RWPE2 (cell line): ENCODE measurements around the gene STAT3.
A peak's percentile ranks its signal among the peaks of the same experiment; 100 is the strongest.

Source experiments
- ATAC-seq: fragments of 200-7000 bp; cut with Tn5 transposase; 3 replicates; pipeline ENCODE4 v1.9.1; 2021; ENCODE audit warnings: low read depth
- DNase-seq: peaks from one replicate; pipeline ENCODE4 v3.0.0-alpha.2; 2020; ENCODE audit warnings: low spot score
- H3K27ac ChIP-seq: fragments of 450-650 bp; 2 replicates; pipeline ENCODE4 v1.5.1; 2017; ENCODE audit warnings: mild to moderate bottlenecking; ENCODE audit not compliant: poor library complexity, severe bottlenecking
- H3K27me3 ChIP-seq: fragments of 250-450 bp; sonication (Bioruptor Pico); 2 replicates; pipeline ENCODE4 v1.5.1; 2021; ENCODE audit warnings: mild to moderate bottlenecking, moderate library complexity; ENCODE audit not compliant: insufficient read depth, poor library complexity, severe bottlenecking
- H3K36me3 ChIP-seq: fragments of 250-450 bp; sonication (Bioruptor Pico); 2 replicates; pipeline ENCODE4 v1.5.1; 2020; ENCODE audit warnings: low read depth, mild to moderate bottlenecking, moderate library complexity
- H3K4me1 ChIP-seq: fragments of 250-450 bp; sonication (Bioruptor Pico); 2 replicates; pipeline ENCODE4 v1.5.1; 2021; ENCODE audit warnings: mild to moderate bottlenecking, moderate library complexity; ENCODE audit not compliant: insufficient read depth, poor library complexity, severe bottlenecking
- H3K4me3 ChIP-seq: fragments of 250-450 bp; sonication (Bioruptor Pico); 2 replicates; pipeline ENCODE4 v1.5.1; 2021; ENCODE audit warnings: mild to moderate bottlenecking, moderate library complexity; ENCODE audit not compliant: severe bottlenecking
- H3K9me3 ChIP-seq: fragments of 250-450 bp; sonication (Bioruptor Pico); 2 replicates; pipeline ENCODE4 v1.5.1; 2021; ENCODE audit warnings: mild to moderate bottlenecking, moderate library complexity; ENCODE audit not compliant: severe bottlenecking
- TF ChIP-seq, protein P1 (sequence below): fragments of 450-650 bp; IDR thresholded peaks from one replicate; pipeline ENCODE4 v1.5.1; 2017; ENCODE audit warnings: mild to moderate bottlenecking, moderate library complexity; ENCODE audit not compliant: poor library complexity, severe bottlenecking

Gene STAT3

DNA sequence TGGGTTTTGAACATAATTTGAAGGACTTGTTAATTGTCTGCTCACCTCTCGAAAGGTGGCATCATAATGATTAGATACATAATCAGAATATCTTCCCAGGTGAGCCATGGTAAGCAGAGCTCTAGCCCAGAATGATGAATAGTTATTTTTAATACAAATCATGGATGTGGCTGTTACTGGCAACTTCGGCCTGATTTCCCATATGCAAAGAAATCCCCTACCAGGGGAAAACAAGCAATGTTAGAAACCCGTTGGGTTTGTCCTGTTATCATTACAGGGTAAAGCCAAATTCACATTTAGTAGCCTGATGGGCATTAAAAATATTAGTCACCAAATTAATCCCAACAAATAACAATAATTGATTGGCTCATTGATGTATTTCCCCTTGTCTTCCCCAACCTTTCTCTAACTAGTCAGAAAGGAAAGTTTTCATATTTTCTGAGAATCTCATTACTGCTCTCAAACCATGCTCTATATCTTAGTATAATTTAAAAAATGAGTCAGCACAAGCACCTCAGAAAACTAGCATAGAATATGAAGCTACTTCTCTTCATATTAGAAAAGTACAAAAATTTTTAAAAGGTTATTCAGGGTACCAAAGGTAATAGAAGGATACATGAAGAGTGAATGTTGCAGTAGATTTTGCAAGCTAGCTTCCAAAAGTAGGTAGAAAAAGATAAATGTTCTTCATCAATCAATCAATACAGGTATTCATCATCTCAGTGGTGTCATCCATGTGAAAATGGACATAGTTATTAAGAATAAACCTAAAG, 117.0 kb downstream of the STAT3 start:
- H3K36me3 ChIP-seq = no peaks in the 10 kb centered on the region
- DNase-seq = no peak
- no peaks in the 10 kb centered on the region for H3K27me3 ChIP-seq
- ATAC-seq = no peak
- H3K9me3 ChIP-seq = no peaks in the 10 kb centered on the region
- peaks cover 8% of the 10 kb centered on the region for H3K4me1 ChIP-seq
- TF ChIP-seq, protein P1, sequence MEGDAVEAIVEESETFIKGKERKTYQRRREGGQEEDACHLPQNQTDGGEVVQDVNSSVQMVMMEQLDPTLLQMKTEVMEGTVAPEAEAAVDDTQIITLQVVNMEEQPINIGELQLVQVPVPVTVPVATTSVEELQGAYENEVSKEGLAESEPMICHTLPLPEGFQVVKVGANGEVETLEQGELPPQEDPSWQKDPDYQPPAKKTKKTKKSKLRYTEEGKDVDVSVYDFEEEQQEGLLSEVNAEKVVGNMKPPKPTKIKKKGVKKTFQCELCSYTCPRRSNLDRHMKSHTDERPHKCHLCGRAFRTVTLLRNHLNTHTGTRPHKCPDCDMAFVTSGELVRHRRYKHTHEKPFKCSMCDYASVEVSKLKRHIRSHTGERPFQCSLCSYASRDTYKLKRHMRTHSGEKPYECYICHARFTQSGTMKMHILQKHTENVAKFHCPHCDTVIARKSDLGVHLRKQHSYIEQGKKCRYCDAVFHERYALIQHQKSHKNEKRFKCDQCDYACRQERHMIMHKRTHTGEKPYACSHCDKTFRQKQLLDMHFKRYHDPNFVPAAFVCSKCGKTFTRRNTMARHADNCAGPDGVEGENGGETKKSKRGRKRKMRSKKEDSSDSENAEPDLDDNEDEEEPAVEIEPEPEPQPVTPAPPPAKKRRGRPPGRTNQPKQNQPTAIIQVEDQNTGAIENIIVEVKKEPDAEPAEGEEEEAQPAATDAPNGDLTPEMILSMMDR = no peak
- H3K27ac ChIP-seq = no peak overlapping the region
- no peak overlapping the region for H3K4me3 ChIP-seq

- DNase-seq (no peak), ATAC-seq (no peak)
- Histone ChIP-seq H3K4me1 (peaks cover 8% of the 10 kb centered on the region), H3K27me3 (no peaks in the 10 kb centered on the region), H3K36me3 (no peaks in the 10 kb centered on the region), H3K4me3 (no peak overlapping the region), H3K27ac (no peak overlapping the region), H3K9me3 (no peaks in the 10 kb centered on the region)
- TF ChIP-seq, protein P1 = no peak
Measured at GRCh38 chr17:42270596-42270995, 117.6 kb downstream of the STAT3 start.

- TF ChIP-seq, protein P1 = no peak
- ATAC-seq = no peak
- Histone ChIP-seq H3K36me3 (no peaks in the 10 kb centered on the region), H3K27me3 (no peaks in the 10 kb centered on the region), H3K9me3 (no peaks in the 10 kb centered on the region), H3K4me3 (no peak overlapping the region), H3K4me1 (peaks cover 8% of the 10 kb centered on the region), H3K27ac (no peak overlapping the region)
- no peak for DNase-seq
Measured at GRCh38 chr17:42270170-42270535, 118.1 kb downstream of the STAT3 start.

DNA sequence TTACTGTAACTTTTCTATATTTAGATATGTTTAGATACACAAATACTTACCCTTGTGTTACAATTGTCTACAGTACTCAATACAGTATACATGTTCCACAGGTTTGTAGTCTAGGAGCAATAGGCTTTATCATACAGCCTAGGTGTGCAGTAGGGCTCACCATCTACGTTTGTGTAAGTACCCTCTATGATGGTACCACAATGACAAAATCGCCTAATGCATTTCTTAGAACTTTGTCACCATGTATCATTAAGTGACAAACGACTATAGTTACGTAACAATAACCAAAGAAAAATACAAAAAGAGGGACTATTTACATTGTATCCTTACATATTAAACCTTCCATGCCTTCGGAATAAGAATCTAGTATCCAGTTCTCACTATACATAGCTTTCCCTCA, 120.0 kb downstream of the STAT3 start:
- no peaks in the 10 kb centered on the region for H3K36me3 ChIP-seq
- DNase-seq (no peak), ATAC-seq (no peak)
- no peak overlapping the region for H3K4me3 ChIP-seq
- no peak overlapping the region for H3K27ac ChIP-seq
- no peaks in the 10 kb centered on the region for H3K4me1 ChIP-seq
- H3K9me3 ChIP-seq = no peaks in the 10 kb centered on the region
- H3K27me3 ChIP-seq = no peaks in the 10 kb centered on the region
- TF ChIP-seq, protein P1 = no peak

DNA sequence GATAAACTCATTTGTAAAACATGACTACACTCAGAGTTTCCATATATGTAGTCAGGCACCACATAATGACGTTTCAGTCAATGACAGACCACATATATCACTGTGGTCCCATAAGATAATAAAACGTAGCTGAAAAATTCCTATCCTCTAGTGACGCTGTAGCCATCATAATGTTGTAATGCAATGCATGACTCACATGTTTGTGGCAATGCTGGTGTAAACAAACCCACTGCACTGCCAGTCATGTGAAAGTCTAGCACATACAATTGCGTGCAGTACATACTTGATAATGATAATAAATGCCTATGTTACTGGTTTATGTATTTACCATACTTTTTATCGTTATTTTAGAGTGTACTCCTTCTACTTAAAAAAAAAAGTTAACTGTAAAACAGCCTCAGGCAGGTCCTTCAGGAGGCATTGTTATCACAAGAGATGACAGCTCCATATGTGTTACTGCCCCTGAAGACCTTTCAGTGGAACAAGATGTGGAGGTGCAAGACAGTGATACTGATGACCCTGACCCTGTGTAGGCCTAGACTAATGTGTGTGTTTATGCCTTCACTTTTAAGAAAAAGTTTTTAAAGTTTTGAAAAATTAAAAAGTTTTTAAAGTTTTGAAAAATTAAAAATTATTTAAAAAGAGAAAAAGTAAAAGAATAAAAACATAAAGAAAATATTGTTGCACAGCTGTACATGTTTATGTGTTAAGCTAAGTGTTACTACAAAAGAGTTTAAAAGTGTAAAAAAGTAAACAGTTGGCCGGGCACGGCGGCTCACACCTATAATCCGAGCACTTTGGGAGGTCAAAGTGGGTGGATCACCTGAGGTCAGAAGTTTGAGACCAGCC, 121.1 kb downstream of the STAT3 start:
- H3K36me3 ChIP-seq = no peaks in the 10 kb centered on the region
- DNase-seq (no peak), ATAC-seq (peak; percentile 65)
- no peaks in the 10 kb centered on the region for H3K4me1 ChIP-seq
- H3K27ac ChIP-seq = no peak overlapping the region
- no peak overlapping the region for H3K4me3 ChIP-seq
- no peaks in the 10 kb centered on the region for H3K27me3 ChIP-seq
- TF ChIP-seq, protein P1 = no peak
- H3K9me3 ChIP-seq = no peaks in the 10 kb centered on the region
